CD4-positive, alpha-beta T cell treated with Interleukin-21 for 1 hour (primary cell): ENCODE results near the gene PLPP4.
"Not testable (repeated sequence)": the region's sequence is repeated elsewhere in the genome, so short reads cannot be mapped to it uniquely, and the experiment has no call there.

Source experiments
- DNase-seq: peaks from one replicate; pipeline ENCODE4 v3.0.0-alpha.2; 2020

PLPP4 gene

DNA sequence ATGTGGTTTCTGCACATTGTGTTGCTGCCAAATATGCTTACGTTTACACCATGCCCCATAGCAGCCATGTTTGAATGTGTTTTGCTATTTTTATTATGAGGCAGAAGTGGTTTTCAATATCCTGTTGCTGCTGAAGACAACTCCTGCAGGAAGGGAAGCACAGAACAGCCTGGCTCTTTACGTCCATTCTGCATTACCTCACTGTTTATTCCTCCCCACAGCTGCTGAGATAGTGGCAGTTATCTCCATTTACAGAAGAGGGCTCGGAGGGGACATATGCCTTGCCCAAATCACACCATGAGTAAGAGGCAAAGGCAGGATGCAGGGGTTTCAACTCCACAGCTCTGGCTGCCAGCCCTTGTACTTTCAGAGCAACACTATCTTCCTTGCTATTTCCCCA is 35.3 kb downstream of the PLPP4 start:
- no peak for DNase-seq

DNA sequence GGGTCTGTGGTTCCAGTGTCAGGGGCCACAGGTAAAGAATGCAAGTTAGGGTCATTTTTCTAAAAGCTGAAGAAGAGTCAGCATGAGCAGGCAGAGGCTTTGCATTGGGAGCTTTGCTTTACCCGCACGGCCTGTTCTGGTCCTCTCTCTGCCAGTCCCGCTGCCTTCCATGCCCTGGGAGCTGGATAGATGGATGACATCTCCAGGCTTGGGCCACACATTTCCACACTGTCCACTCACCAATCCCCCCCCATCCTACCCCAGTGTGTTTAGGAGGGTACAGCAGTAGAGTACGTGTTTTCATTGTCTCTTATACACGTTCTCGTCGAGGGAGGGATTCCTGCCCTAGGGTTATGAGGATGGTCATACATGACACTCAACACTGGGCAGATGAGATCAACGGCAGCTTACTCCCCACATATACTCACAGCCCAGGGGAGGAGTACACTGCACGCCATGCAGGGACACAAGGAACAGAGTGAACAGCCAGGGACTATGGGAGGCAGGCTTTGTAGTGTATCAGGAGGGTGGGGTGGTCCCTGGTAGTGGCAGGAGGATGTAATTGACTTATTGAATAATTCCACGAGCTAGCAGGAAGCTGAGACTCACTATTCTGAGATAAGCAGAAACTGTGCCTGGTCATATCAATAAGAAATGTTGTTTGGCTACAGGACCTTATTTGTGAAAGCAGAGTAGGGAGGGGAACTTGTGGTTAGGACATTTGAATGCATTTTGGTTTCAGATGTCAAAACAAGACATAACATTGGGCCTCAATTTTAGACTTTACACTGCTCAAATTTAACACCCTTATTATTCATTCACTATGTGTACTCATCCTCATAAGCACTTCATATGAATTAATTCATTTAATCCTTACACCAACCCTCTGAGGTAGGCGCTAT is 36.6 kb downstream of the PLPP4 start:
- no peak for DNase-seq

DNA sequence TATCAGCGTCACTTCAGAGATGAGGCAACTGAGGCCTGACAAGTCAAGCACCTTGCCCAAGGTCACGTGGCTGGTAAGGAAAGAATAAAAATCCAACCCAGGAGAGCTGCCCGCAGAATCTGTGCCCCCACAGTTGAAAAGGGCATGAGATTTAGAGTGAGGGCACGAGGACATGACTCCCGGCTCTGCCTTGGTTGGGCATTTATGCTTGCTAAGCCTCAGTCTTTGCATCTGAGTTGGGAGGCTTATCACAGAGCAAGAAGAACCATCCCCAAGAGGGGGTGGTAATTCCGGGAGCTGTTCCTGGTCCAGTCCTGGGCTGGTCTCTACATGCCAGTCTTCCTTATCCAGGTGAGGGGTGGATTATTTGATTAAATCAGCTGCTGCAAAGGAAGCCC is 37.3 kb downstream of the PLPP4 start:
- no peak for DNase-seq

DNA sequence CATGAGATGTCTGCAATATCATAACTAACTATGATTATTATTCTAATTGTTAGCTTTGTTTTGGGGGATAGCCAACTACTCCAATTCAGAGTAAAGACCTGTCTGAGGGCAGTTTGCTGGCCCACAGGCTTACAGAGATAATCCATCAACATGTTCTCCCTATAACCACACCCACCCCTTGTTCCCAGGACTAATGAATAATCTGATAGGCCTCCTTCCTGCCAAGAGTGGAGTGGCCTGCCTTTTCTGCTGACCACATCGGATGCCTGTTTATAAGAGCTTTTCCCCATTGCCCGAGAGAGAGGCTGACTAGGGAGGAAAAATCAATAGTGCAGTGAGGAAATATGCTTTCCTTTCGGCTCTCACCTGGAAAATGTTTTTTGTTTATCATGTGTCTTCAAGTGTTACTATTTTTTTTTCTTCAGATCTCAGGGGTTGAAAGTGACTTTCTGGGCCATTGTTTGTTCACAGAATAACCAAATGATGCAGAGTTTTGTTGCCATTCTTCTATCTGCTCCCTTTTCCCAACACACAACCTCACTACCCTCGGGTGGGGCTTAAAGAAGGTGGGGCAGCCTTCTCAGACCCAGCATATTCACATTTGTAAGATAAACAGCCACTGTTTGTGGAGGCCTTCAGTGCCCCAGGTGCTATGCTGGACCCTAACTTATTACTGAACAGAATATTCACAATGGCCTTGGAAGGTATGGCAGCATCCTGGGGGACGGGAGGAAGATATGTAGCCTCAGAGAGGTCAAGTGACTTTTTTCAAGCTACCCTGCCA is 38.4 kb downstream of the PLPP4 start:
- no peak for DNase-seq

DNA sequence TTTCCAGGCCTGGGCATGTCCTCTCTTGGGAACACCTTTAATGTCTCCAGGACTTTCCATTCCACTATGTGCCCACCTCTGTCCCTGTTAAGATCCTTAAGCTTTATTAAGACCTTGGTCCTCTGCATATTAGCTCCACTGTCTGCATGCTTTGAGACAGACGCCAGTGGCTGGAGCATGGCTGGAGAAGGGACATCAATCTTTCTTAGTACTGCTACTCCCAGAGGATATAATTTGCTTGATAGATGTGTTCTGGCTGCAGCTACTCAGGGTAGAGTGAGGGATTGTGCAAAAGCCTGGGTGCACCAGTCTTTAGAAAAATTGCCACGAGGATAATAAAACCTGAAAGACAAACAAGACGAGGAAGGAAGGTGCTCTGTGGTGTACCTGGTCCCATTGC is 42.9 kb downstream of the PLPP4 start:
- no peak for DNase-seq

DNA sequence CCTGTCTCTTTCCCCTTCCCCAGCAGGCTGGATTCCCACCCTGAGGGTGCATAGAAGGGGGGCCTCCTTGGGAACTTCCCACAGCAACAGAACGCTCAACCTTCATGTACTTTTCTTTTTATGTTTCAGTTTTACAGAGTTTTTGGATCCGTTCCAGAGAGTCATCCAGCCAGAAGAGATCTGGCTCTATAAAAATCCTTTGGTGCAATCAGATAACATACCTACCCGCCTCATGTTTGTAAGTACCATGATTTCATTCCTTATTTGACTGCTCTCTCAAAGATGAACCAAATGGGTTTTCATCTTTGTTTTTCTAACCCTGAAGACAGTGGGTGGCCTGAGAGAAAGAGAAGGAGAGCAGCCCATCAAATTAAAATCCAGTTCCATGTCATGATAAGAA is 46.7 kb downstream of the PLPP4 start:
- DNase-seq, result no peak

DNA sequence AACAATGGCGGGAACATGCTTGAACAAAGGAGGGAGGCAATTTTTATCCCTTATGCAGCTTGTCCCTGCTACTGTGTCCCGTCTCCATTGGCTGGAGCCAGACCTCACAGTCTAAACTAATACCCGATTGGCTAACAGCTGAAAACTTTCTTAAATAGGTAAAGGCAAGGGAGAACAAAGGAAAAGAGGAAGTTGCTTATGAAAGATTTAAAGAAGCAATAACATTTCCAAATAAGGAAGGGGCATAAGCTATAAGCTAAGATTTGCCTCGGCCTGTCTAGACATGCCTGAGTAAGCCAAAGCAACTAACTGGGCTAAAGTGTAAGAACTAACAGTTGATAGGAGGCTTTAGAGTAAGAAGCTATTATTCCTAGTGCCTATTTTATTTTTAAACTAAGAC is 47.2 kb downstream of the PLPP4 start:
- not testable (repeated sequence) for DNase-seq

DNA sequence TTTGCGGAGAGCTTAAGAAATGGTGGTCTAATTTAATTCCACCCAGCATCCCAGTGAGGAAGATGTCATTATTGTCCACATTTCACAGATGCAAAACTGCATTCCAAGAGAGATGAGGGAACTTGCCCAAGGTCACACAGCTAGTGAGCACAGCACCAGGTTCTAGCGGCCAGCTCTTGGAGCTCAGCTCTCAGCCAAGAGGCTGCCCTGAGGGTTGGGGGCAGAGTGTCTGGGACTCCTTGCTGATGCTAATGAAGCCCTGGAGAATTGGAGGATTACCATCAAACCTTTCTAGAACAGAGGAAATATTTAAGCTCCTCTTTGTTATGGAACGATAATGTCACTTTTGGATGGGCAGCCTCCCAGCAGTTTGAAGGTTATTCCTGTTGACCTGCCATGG is 48.0 kb downstream of the PLPP4 start:
- no peak for DNase-seq

DNA sequence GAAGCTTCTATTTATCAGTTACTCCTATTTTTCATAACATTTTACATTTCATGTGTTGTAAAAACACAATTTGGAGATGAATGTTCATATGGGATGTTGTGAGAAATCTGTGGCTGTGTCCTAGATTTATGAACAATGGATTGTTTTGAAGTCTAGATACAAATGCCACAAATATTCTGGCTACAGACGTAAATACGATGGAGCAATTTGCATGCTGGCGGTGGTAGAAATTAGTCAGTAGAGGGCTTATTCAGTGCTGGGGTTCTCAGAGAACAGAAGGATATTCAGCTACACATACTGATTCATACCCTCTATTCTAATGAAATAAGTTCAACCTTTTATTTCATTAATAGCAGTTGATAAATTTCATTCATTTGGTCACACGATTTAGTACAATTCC is 48.8 kb downstream of the PLPP4 start:
- no peak for DNase-seq

DNA sequence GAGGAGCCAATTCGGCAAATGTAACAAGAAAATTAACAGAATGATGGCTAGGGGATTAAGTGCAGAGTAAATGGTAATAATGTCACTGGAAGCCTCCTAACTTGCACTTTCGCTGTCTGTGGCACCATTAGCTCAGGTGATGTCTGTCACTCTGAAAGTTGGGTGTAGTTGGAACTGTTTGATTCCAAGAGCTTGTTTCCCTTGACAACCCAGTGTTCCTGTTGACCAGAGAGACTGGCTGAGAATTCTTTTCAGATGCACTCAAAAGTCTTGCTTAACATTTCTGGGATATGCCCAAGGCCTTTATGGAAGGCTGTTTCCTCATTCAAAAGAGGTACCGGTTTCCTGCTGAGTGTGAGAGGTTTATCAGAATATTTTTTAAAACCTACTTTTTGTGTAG is 49.6 kb downstream of the PLPP4 start:
- no peak for DNase-seq

DNA sequence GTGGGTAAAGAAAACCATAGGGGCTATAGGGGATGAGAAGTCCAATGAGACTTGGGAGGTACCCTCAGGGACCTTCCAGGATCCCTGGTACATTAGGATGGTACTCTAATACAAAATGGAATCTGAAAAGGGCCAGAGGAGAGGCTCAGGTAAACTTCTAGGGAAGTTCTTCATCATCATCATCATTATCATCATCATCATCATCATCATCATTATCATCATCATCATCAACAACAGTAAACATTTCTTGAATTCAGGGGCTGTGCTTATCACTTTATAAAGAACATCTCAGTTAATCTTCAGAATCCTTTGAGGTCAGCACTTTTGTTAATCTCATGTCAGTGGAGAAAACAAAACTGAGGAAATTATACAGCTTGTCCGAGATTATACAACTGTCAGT is 50.1 kb downstream of the PLPP4 start:
- no peak for DNase-seq

DNA sequence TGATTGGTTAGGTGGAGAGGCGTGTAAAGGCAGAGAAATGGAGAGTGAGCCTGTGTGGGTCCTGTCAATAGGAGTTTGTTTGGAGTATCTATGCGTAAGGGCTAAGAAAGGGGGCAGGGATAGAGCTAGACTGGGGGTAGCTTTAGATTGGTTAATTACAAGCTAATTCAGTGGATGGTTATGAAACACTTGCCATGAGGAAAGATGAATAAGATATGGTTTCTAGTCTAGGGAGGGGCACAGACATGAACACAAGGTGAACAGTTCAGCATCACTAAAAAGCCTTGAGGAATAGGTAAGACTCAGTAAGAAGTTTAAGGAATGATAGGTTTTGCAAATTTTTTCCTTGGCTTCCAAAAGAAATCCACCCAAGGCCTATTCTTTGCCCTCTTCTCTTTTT is 50.6 kb downstream of the PLPP4 start:
- no peak for DNase-seq

DNA sequence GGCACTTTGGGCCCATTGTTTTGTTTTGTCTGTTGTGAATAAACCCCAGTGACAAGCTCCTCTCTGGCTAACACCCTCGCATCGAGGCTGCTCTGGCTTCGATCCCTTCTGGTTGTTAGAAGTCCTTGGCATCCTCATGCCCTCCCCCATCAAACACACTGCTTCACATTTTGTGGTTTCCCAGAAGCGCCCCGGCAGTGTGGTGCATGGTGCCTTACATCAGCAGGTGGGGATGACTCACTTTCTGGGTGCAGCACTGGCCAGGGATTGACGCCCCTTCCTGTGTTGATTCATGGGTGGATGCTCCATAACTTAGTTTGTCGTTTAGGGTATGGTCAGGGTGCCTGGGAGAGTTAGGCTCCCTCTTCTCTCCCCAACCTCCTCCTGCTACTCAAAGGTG is 51.4 kb downstream of the PLPP4 start:
- DNase-seq, result no peak

DNA sequence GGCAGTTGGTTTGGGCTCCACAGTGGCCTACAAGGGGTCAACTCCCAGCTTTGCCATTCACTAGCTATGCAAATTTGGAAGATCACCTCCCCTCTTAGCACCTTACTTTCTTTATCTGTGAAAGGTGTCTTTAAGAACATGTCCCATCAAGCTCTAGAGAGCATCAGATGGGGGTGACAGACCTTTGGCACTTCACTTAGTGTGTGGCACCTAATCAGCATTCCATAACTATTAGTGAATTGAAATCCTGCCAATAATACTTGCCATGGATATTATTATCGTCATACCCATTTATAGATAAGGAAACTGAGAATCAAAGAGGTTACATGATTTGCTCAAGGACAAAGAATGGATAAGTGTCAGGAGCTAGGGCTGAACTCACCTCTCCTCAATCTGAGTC is 51.9 kb downstream of the PLPP4 start:
- DNase-seq, result no peak

DNA sequence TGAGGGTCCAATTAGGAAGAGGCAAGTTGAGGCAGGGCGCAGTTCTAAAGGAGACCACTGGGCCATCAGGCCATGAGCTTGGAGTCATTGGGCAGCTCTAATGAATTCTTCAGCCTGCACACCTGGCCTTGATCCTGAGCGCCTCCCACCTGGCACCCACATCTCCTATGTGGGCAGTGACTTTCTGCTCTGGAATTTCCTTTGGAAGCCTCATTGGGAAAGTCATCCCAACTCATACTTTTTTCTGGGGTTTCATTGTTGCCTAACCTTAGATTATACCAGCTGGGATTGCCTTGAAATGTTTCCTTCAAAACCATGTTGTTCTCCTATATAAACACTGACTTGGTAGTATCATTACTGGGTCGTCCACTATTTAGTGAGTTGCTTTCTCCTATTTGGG is 54.1 kb downstream of the PLPP4 start:
- no peak for DNase-seq

DNA sequence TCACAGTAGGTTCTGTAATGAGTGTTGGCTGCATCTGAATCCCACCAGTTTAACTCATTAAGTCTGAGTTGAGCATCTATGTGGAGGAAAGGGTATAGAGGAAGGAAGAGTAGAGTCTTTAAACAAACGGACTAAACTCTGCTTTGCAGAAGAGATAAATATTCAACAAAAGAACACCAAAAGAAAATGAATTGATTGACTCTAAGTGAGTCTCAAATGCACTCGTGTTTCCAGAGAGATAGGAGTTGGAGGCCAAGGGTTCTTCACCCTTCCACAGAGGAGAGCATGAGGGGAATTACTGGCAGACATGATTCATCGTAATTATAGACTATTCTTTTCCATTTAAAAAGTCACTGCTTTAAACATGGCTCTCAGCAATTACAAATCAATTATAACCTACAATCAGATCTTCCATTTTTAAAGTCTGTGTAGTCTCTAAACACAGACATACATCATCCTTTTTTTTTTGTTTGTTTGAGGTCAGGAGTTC is 56.3 kb downstream of the PLPP4 start:
- no peak for DNase-seq

DNA sequence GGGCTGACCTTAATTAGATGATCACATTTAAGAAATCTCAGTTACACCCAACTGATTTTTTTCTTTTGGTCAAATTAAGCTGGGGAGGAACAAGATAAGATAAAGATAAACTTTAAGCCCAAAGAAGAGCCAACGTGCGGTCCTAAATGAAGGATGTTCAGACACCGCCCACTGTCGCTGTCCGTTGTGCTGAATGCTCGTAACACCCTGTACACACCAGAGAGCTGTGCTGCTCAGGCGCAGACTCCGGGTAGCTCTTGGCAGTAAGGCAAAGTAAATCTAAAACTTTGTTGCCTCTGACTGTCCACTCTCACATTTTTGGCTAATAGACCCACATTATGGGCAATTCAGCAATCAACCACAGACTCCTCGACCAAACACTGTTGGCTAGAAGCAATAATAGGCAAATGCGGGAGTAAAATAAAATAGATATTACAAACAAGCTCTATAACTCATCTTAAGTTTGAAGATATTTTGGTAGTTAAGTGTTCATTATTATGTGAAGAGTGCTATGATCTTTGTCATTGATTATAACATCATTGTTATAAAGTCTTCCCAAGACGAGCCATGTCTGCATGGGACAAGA is 57.1 kb downstream of the PLPP4 start:
- DNase-seq, result no peak

DNA sequence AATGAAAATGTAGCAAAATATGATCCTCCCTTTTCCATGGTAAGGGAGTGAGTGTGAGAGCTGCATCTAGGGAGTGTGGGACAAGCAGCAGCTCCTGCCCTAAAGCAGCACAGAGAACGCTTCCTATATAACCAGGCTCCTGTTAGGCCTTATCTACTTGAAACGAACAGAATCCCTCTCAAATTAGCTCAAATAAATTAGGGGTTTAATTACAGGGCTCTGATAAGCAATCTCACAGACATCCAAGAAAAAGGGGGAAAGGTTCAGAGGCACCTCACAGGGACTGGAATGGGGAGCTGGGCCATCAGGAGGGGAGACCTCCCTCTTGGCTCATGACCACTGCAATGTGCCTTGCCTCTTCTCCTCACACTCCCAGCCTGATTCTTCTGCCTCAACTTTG is 57.9 kb downstream of the PLPP4 start:
- no peak for DNase-seq

DNA sequence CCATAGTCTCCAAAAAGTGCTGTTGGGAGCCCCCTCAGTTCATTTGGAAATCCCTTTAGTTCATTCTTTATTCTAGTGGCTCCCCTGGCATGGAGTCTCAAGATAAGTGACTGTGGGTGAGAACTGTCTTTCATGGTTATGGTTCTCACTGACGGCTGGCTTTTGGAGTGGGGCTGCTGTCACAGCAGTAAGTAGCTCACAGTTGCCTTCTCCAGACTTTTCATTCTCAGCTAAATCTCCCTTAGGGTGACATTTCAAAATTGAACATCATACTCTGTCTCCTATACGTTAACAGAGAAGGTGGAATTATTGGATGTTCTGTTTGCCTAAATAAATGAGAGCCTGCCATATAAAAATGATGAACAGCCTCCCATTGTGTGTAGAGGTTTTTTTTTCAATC is 58.7 kb downstream of the PLPP4 start:
- DNase-seq, result no peak

DNA sequence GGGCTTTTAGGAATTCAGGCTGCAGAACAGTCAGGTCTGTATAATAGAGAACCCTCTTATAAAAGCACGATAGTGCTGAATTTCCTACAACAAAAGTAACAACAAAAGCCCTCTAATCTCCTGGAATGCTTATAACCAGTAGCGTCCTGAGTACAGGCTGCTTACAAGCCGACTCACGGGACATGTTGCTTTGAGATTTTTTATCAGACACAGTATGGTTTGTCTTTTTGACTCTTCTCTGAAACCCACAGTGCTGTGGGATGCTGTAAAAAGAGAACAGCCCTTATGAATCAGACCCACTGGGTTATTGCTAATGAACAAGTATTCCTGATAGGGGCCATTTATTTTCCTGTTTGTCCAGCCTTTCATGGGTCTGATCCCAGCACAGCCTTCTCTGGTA is 59.4 kb downstream of the PLPP4 start:
- no peak for DNase-seq

DNA sequence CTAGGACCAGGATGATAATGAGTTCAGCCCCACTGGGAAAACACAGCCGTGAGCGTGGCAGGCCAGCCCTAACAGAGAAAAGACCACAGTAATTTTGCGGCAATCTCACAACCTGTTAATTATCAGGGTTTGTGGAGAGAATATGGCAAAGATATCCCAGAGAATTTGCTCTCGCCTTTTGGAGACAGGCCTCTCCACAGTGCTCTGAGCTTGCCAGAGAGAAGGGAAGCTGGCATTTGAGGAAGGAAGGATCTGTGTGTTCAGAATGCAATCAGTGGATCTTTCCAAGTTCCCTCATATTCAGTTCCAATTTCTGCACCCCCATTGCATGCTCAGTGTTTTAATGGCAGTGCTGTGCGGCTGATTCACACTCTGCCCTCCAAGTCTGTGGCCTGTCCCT is 60.2 kb downstream of the PLPP4 start:
- DNase-seq, result no peak

DNA sequence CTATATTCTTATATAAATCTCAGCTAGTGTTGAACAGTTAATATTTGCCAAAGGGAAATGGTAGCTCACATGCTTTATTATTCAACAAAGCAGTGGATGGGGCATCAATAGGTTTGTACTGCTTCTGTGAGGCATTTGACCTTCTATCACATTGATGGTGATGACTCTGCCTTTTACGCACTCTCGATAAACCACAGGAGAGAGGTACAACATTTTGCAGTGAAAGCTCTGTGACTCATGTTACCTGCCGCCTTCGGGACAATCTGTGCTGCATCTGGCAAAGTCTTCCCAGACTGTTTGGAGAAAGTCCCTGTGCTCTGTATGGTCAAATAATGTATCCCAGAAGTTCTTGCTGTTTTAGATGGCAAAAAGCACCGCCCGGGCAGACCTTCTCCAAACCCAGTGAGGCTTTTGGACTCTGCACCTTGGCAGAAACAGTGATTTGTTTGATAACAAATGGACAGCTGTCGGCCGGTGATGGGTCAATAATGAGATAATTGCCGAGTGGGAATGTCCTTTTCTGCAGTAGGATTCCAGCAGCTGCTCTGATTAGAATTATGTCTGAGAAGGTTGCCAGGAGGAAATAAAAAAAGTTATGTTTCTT is 61.0 kb downstream of the PLPP4 start:
- no peak for DNase-seq

DNA sequence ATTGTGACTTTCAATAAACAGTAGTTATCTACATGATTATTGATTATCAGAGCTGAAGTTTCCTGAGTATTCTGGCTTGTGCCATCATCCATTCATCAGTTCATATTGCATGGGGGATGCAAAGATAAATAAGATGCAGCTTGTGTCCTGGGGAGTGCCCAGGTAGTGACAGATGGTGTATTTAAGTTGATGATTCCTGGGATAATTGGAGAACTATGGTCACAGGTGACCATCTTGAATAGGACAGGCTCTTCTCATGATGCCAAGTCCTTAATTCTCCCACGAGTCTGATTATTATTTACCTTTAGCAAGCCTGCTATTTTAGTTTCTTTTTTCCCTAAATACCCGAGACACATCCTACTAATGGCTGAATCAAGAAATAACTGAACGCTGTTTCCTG is 64.9 kb downstream of the PLPP4 start:
- no peak for DNase-seq
